Glomerular visceral epithelial cell (primary cell): ENCODE measurements around the gene MRNIP.
A peak's percentile ranks its signal among the peaks of the same experiment; 100 is the strongest.

Source experiments
- DNase-seq: peaks from one replicate; pipeline ENCODE4 v3.0.0-alpha.2; 2016; ENCODE audit errors: extremely low spot score

MRNIP gene

GRCh38 chr5:179803651-179804554 is 54.7 kb downstream of the MRNIP start:
- DNase-seq: no peak

- no peak for DNase-seq
Observed at GRCh38 chr5:179802950-179803562, 55.6 kb downstream of the MRNIP start.

GRCh38 chr5:179802207-179802883 is 56.3 kb downstream of the MRNIP start:
- no peak for DNase-seq

- DNase-seq: no peak
Observed at GRCh38 chr5:179801304-179802206, 57.1 kb downstream of the MRNIP start.

GRCh38 chr5:179800696-179801201 is 57.9 kb downstream of the MRNIP start:
- DNase-seq: no peak

- DNase-seq: no peak
Observed at GRCh38 chr5:179800071-179800695, 58.4 kb downstream of the MRNIP start.

- no peak for DNase-seq
Observed at GRCh38 chr5:179799644-179799973, 59.0 kb downstream of the MRNIP start.

- no peak for DNase-seq
Observed at GRCh38 chr5:179798771-179799643, 59.6 kb downstream of the MRNIP start.

GRCh38 chr5:179798144-179798770 is 60.4 kb downstream of the MRNIP start:
- no peak for DNase-seq

GRCh38 chr5:179797741-179798140 is 60.9 kb downstream of the MRNIP start:
- no peak for DNase-seq

- DNase-seq: no peak
Observed at GRCh38 chr5:179796877-179797608, 61.6 kb downstream of the MRNIP start.

- DNase-seq: peak; percentile 91
Observed at GRCh38 chr5:179795863-179796833, 62.5 kb downstream of the MRNIP start.

- DNase-seq: peak; percentile 27
Observed at GRCh38 chr5:179795049-179795862, 63.4 kb downstream of the MRNIP start.

- no peak for DNase-seq
Observed at GRCh38 chr5:179794575-179794974, 64.0 kb downstream of the MRNIP start.

GRCh38 chr5:179794171-179794570 is 64.4 kb downstream of the MRNIP start:
- DNase-seq: no peak

- peak; percentile 84 for DNase-seq
Observed at GRCh38 chr5:179793468-179794139, 65.0 kb downstream of the MRNIP start, which contains the start of gene LTC4S. Gene LTC4S, plus strand, starts transcription at chr5:179793986. Its CDS starts 95 bp downstream, at chr5:179794081.
